Measurements from ENCODE around the gene GNAZ.

GNAZ gene

DNA sequence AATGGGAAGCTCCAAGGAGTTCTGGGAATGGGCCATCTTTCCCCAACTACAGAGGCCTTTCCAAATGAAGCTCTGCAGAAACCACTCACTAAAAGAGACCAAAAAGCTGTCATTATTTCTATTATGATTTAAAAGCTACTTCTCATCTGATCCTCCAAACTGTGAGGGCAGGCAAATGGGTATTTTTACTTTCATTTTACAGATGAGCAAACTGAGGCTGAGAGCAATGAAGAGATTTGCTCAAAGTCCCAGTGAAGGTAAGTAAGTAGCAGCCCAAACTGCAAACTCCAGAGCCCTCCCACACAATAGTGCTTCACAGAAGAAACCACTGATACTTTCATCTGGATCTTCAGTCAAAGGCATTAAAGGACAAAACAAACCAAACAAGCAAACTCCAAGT, 70.1 kb downstream of the GNAZ start:
- DNase-seq, result no peak

- DNase-seq, result no peak
Observed at GRCh38 chr22:23142546-23143105, 72.3 kb downstream of the GNAZ start.

DNA sequence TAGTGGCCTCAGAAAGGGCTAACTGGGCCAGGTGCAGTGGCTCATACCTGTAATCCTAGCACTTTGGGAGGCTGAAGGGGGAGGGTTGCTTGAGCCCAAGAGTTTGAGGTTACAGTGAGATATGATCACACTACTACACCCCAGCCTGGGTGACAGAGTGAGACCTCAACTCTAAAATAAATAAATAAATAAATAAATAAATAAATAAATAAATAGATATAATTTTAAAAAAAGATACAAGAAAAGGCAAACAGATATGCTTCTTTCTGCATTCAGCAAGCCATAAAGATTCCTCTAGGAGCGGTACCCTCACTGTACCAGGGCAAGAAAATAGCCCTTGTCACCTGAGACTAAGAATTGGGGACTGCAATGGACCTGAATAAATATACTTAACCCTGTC, 72.8 kb downstream of the GNAZ start:
- DNase-seq, result no peak

DNA sequence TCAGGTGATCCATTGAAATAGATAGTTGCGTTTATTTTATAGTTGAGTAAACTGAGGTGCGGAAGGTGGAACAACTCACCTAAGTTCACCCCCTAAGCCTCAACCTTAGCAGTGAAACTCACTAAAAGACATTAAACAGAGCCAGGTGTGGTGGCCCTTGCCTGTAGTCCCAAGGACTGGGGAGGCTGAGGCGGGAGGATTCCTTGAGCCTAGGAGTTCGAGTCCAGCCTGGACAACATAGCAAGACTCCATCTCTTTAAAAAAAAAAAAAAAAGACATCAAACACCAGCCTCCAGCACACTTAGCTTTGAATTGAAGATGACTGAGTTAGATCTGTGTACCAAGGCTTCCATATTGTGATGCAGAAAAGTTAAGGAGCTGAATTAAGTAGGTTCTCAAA, 74.1 kb downstream of the GNAZ start:
- no peak for DNase-seq

DNA sequence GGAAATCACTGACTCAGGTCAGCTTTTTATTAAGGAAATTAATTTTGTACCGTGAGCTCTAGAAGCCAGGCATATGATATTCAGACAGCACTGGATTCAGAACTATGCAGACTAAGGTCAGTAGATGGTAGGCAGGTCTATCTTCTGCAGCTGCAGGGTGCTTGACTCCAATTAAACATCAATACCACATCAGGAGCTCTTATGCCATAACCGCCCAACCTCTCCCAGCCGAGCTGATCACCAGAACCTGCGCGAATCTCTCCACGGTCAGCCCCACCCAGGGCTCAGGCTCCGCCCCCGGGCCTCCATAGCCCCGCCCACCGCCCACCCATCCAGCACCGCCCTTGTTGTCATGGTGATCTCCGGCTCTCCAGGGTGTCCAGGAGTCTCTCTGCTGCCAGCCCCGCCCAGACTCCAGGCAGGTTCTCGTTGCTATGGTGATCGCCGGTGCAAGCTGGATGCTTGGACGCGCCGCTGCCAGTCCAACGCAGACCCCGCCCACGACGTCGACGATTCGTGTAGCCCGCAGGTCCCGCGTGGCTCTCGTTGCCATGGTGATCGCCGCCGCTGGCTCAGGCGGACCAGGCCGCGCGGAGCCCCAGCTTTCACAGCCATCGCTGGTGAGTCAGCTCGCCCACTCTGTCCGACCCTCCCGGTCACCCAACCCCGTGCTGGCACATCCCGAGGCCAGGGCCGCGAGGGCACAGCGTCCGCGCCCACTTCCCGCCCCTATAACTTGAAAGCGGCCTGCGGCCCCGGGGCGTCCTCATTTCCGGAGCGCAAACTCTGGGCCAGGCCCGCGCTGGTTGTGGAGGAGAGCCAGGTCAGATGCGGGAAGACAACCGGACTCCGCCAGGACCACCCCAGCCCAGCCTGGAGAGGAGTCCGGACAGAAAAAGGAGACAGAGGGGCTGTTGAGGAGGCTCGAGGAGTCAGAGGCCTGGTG, 74.9 kb downstream of the GNAZ start, which contains the start of gene RAB36:
Gene RAB36 (plus strand): TSS at position 546 of the 946 bp plus-strand sequence. CDS start 1,140 bp downstream, outside the sequence.
- DNase-seq, result peak; percentile 91

DNA sequence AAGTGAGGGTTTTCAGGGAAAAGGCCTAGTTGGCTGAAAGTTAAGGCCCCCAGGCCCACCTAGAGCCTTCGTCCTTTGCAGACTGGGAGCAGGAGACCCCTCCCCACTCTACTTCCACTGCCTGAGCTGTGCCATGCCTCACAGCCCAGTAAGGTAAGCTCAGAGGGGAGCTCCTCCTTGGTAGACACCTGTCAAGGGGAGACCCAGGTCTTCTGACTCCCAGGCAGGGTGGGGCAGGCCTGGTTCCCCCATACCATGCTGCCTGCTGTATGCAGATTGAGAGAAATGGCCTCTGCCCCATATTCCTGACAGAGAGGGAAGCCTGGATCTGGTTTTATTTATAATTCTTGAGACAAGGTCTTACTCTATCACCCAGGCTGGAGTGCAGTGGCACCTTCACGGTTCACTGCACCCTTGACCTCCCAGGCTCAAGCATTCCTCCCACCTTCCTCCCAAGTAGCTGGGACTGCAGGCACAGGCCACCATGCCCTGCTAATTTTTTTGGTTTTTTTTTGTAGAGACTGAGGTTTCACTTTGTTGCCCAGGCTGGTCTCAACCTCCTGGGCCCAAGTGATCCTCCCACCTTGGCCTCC, 75.7 kb downstream of the GNAZ start:
- no peak for DNase-seq

GRCh38 chr22:23146478-23147205, 76.3 kb downstream of the GNAZ start:
- no peak for DNase-seq

- DNase-seq, result no peak
Observed at GRCh38 chr22:23147617-23148387, 77.5 kb downstream of the GNAZ start.

GRCh38 chr22:23149743-23150238, 79.5 kb downstream of the GNAZ start:
- no peak for DNase-seq

- no peak for DNase-seq
Observed at GRCh38 chr22:23150762-23151161, 80.4 kb downstream of the GNAZ start.

DNA sequence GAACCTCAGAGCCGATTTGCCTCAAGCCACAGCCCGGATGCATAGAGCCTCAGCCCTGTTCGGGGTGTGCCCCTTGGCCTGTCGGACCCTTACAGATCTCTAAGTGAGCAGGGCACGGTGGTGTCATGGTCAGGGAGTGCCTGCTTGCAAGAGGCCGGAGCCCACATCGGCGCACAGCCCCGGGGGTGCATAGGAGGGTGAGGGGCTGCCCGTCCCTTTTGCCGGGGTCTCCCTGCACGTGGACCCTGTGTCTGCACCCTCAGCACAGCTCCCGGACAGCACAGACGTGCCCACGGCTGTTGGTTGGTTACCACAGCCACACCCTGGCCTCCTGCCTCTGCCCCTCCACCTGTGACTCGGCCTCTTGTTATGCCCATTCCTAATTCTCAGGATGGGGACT, 81.5 kb downstream of the GNAZ start:
- no peak for DNase-seq

- no peak for DNase-seq
Observed at GRCh38 chr22:23152238-23153114, 82.2 kb downstream of the GNAZ start.

DNA sequence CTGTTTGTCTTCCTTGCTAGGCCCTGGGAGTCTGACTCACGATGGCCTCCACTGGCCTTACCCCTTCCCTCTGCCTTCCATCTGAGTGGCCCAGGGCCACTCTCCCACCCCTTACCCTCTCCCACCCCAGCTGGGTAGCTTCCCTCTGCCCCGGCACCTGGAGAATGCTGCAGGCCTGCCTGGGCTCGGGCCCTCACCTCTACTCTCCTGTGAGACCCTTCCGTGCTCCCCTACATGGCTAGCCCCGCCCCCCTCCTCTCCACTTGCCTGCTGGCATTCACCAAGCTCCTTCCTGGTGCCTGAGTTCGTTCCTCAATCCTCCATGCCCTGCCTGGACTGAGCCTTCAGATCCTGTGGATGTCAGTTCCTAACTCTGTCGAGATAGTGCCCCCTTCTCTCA, 83.7 kb downstream of the GNAZ start:
- DNase-seq, result no peak

- no peak for DNase-seq
Observed at GRCh38 chr22:23154461-23154860, 84.1 kb downstream of the GNAZ start.

DNA sequence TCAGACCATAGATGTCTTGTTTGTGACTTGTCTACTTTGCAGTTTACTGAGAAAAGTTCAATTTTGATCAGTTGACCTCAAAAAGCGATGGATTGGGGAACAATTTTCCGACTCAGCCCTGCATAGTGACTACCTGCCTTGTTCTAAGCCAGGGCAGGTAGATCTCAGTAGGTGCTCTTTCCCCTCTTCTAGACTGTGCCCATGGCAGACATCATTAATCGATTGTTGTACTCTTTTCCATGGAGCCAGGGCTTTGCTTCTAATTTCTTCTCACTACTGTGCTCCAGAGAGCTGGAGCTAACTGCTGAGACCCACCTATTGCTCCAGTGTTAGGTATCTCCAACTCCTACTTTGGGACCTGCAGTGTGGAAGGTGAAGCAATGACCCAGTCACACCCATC, 84.8 kb downstream of the GNAZ start:
- DNase-seq, result no peak

GRCh38 chr22:23155831-23156230, 85.5 kb downstream of the GNAZ start:
- no peak for DNase-seq

DNA sequence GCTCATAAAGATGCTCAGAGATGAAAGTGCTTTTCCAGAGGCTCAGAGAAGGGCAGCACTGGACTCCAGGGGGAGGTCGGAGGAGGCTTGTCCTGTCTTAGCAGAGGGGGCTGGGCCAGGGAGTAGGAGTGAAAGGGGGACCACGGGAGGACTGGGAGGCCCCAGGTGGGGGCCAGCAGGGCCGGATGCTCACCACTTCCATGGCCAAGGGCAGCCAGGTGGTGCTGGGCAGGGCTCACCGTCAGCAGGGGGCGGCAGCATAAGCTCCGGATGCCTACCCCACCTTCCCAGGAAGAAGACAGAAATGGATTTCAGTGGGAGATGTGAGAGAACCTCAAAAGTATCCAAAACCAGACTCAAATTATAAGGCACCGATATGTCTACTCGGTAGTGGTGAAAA, 86.0 kb downstream of the GNAZ start:
- DNase-seq, result no peak

DNA sequence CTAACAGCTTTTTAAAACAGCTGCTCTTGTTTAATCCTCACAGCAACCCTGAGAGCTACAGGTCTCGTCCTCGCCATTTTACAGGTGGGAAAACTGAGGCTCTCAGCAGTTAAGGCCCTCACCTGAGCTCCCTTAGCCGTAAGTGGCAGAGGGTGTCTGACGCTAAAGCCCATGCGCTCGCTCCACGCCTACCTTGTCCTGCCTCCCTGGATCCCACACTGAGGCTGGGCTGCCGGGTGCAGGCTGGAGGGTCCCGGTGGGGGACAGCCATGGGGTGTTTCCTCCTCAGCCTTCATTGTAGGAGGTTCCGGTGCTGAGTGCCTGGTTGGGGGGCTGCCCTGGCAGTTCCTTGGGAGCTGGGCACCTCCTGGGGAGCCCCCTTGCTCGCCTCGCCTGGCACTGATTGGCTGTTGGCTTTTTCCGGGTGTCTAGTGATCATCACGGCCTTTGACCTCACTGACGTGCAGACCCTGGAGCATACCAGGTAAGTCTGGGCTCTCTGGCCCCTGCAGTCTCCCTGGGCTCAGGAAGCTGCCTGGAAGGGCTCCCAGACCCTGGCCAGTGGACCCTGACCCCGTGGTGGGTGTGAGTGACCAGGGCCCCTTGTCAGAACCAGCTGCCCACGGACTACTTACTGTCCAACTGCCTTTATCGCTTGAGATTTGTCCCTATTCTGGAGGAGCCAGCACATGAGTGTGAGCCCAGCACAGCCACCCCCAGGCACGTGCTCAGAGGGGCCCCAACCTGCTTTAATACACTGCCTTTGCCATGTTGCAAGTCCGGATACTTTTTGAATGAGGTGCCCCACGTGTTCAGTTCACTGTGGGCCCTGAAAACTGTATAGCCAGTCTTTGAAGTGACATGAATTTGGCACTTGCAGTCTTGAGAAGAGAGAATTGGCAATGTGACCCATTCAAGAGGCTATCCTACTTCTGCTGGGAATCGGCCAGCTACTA, 87.5 kb downstream of the GNAZ start:
- no peak for DNase-seq

- no peak for DNase-seq
Observed at GRCh38 chr22:23158516-23159290, 88.4 kb downstream of the GNAZ start.
